ENCODE results near the gene LEFTY1. TPM values are rescaled to one million over a fixed set of nuclear protein-coding genes. Genes with fewer than 3 reads are reported as not detected.

The LEFTY1 gene
- total and polyA plus RNA-seq, 9 of the 15 experiments (the other 6 are each of a cell fraction or from before 2014, with no cell fraction given) = 0.07 to 0.24 (median 0.17) TPM; not detected in 5

- peak; percentile 99 for TF ChIP-seq LEF1 (IDR thresholded peaks at IDR 0.05)
- peak; percentile 99 for TF ChIP-seq ZNF644 (tag; IDR thresholded peaks at IDR 0.05; ENCODE audit: low read depth)
- peak; percentile 89 for TF ChIP-seq NEUROD1 (IDR thresholded peaks at IDR 0.05; ENCODE audit: borderline replicate concordance, low read depth, low read length, partially characterized antibody)
- no peak; the same call in 1 of the 2 replicates for TF ChIP-seq MECOM (CRISPR knock-in tag; IDR thresholded peaks at IDR 0.05)
- TF ChIP-seq, protein P1, sequence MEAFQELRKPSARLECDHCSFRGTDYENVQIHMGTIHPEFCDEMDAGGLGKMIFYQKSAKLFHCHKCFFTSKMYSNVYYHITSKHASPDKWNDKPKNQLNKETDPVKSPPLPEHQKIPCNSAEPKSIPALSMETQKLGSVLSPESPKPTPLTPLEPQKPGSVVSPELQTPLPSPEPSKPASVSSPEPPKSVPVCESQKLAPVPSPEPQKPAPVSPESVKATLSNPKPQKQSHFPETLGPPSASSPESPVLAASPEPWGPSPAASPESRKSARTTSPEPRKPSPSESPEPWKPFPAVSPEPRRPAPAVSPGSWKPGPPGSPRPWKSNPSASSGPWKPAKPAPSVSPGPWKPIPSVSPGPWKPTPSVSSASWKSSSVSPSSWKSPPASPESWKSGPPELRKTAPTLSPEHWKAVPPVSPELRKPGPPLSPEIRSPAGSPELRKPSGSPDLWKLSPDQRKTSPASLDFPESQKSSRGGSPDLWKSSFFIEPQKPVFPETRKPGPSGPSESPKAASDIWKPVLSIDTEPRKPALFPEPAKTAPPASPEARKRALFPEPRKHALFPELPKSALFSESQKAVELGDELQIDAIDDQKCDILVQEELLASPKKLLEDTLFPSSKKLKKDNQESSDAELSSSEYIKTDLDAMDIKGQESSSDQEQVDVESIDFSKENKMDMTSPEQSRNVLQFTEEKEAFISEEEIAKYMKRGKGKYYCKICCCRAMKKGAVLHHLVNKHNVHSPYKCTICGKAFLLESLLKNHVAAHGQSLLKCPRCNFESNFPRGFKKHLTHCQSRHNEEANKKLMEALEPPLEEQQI (IDR thresholded peaks at IDR 0.05) = peak; percentile 94
- TF ChIP-seq, protein P2, sequence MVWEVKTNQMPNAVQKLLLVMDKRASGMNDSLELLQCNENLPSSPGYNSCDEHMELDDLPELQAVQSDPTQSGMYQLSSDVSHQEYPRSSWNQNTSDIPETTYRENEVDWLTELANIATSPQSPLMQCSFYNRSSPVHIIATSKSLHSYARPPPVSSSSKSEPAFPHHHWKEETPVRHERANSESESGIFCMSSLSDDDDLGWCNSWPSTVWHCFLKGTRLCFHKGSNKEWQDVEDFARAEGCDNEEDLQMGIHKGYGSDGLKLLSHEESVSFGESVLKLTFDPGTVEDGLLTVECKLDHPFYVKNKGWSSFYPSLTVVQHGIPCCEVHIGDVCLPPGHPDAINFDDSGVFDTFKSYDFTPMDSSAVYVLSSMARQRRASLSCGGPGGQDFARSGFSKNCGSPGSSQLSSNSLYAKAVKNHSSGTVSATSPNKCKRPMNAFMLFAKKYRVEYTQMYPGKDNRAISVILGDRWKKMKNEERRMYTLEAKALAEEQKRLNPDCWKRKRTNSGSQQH (CRISPR knock-in tag; IDR thresholded peaks at IDR 0.05) = peak; percentile 97
- peak; percentile 61; the same call in 1 of the 2 replicates for TF ChIP-seq BRD4 (IDR thresholded peaks at IDR 0.05)
- TF ChIP-seq NONO (IDR thresholded peaks at IDR 0.05; ENCODE audit: low read depth in 2 of 2, low read length in 1 of 2) = peak in 1 of 2 experiments; percentile 86; a peak in 2 of 4 replicates
- peak in 1 of 2 experiments; percentile 86 for TF ChIP-seq NCOA2 (IDR thresholded peaks at IDR 0.05; ENCODE audit: partially characterized antibody in 2 of 2)
- TF ChIP-seq EP400 (IDR thresholded peaks at IDR 0.05) = peak; percentile 79
- peak; percentile 100 for TF ChIP-seq ZNF589 (CRISPR knock-in tag; IDR thresholded peaks at IDR 0.05; ENCODE audit: low read depth)
- TF ChIP-seq ILF3 (IDR thresholded peaks at IDR 0.05; ENCODE audit: borderline replicate concordance) = 0 out of 2 replicates have a peak, but pooled peaks have one; percentile 57
- no peak for TF ChIP-seq ZNF699 (CRISPR knock-in tag; IDR thresholded peaks at IDR 0.05; ENCODE audit: insufficient replicate concordance)
- peak; percentile 54 for TF ChIP-seq RBFOX2 (IDR thresholded peaks at IDR 0.05; ENCODE audit: low read depth, low read length)
- TF ChIP-seq ZFP36 (IDR thresholded peaks at IDR 0.05; ENCODE audit: low read depth, low read length, partially characterized antibody) = peak; percentile 2
- TF ChIP-seq, protein P3, sequence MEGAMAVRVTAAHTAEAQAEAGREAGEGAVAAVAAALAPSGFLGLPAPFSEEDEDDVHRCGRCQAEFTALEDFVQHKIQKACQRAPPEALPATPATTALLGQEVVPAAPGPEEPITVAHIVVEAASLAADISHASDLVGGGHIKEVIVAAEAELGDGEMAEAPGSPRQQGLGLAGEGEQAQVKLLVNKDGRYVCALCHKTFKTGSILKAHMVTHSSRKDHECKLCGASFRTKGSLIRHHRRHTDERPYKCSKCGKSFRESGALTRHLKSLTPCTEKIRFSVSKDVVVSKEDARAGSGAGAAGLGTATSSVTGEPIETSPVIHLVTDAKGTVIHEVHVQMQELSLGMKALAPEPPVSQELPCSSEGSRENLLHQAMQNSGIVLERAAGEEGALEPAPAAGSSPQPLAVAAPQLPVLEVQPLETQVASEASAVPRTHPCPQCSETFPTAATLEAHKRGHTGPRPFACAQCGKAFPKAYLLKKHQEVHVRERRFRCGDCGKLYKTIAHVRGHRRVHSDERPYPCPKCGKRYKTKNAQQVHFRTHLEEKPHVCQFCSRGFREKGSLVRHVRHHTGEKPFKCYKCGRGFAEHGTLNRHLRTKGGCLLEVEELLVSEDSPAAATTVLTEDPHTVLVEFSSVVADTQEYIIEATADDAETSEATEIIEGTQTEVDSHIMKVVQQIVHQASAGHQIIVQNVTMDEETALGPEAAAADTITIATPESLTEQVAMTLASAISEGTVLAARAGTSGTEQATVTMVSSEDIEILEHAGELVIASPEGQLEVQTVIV (CRISPR knock-in tag; IDR thresholded peaks at IDR 0.05; ENCODE audit: borderline replicate concordance) = no peak
- TF ChIP-seq NRF1 (conservative IDR thresholded peaks at IDR 0.05 in 1 of 2, IDR thresholded peaks at IDR 0.05 in 1 of 2) = peak; percentile 43 to 48; a peak in 3 of 4 replicates
- no peak for TF ChIP-seq ZNF780A (CRISPR knock-in tag; IDR thresholded peaks at IDR 0.05)
- TF ChIP-seq ETV6 (IDR thresholded peaks at IDR 0.05; ENCODE audit: borderline replicate concordance in 1 of 2, low read depth in 2 of 2, low read length in 1 of 2) = peak in 1 of 2 experiments; percentile 77; a peak in 1 of 4 replicates
- no peak for TF ChIP-seq ETV6 (CRISPR knock-in tag; IDR thresholded peaks at IDR 0.05; ENCODE audit: borderline replicate concordance)
Observed at GRCh38 chr1:225928186-225929175, 39.5 kb upstream of the LEFTY1 start (continued).

Data from K562 (cell line).